Spleen (tissue), 3 donors: ENCODE results near the gene MYT1.

ENCODE experiments used
- POLR2A ChIP-seq, 3 donors: fragments of 450-650 bp; IDR thresholded peaks; one replicate each; pipeline ENCODE4 v1.5.1; 2017; ENCODE audit warnings: antibody characterized with exemption in 3 of 3, mild to moderate bottlenecking in 1 of 3
- POLR2AphosphoS5 ChIP-seq, 3 donors: sonication (generic); formaldehyde crosslinking; IDR thresholded peaks; one replicate each; pipeline ENCODE4 v1.5.1; 2017; ENCODE audit warnings: antibody characterized with exemption in 3 of 3

GRCh38 chr20:64181391-64181790, 17.1 kb downstream of the MYT1 start:
- no peak for TF ChIP-seq POLR2AphosphoS5 (IDR thresholded peaks at IDR 0.05)
- no peak for TF ChIP-seq POLR2A (IDR thresholded peaks at IDR 0.05)
